HepG2 (cell line): ENCODE results near the gene HMGB4. TPM values are rescaled to one million over a fixed set of nuclear protein-coding genes. Genes with fewer than 3 reads are reported as not detected.
A peak's percentile ranks its signal among the peaks of the same experiment; 100 is the strongest.

Source experiments
- ATAC-seq: fragments of 200-7000 bp; cut with Tn5 transposase; 3 replicates; pipeline ENCODE4 v1.9.1; 2020; ENCODE audit warnings: mild to moderate bottlenecking, moderate library complexity
- BruUV-seq: library from RNA; stranded (reverse); fragments of 400-500 nt; replicated peaks from 2 replicates; lab custom pipeline; 2021; lab: Mats Ljungman, UMichigan
- CTCF ChIA-PET: fragments of 300-600 bp; formaldehyde crosslinking; extraction: SDS; loops from one replicate; lab custom pipeline; 2021; ENCODE audit warnings: low total read pairs, inconsistent platforms, low intra/inter-chr PET ratio; lab: Yijun Ruan, JAX
- POLR2A ChIA-PET: fragments of 350-600 bp; sonication (Branson Sonifier 250); formaldehyde crosslinking; loops from one replicate; lab custom pipeline; 2020; ENCODE audit warnings: antibody characterized with exemption, inconsistent platforms; lab: Yijun Ruan, JAX
- DNase-seq: peaks from one replicate; pipeline ENCODE4 v3.0.0-alpha.2; 2015; ENCODE audit warnings: low spot score
- FAIRE-seq: peaks from 3 replicates; lab custom pipeline; 2011; peaks lifted over from hg19 to GRCh38; lab: Jason Lieb, UNC
- H2AFZ ChIP-seq: one replicate; pipeline ENCODE4 v1.6.1; 2011; ENCODE audit warnings: low read length, inconsistent platforms
- H3K27ac ChIP-seq: fragments of 300-600 bp; 3 replicates; pipeline ENCODE4 v1.8.0; 2011; ENCODE audit warnings: mixed run types, mild to moderate bottlenecking, mixed read lengths, low read length, inconsistent platforms; ENCODE audit not compliant: insufficient read depth; ENCODE audit errors: extremely low read length
- H3K27me3 ChIP-seq, 2 experiments: fragments of 200-600 bp in 1 of 2; 2 replicates in 1 of 2; 3 replicates in 1 of 2; pipeline versions ENCODE4 v1.6.0 to v1.8.0; 2011; ENCODE audit warnings: low read length in 2 of 2, mild to moderate bottlenecking in 2 of 2, moderate library complexity in 2 of 2, inconsistent platforms in 1 of 2; ENCODE audit not compliant: insufficient read depth in 2 of 2, control insufficient read depth in 1 of 2
- H3K36me3 ChIP-seq, 2 experiments: fragments of 200-600 bp in 1 of 2; replicated peaks in 1 of 2; 2 replicates in 1 of 2; 3 replicates in 1 of 2; pipeline versions ENCODE4 v1.5.1 to v1.8.0; 2011; ENCODE audit warnings: low read length in 2 of 2, inconsistent platforms in 1 of 2; ENCODE audit not compliant: insufficient read depth in 2 of 2, control insufficient read depth in 1 of 2
- H3K4me1 ChIP-seq: 2 replicates; pipeline ENCODE4 v1.5.1; 2012; ENCODE audit warnings: low read length, inconsistent platforms; ENCODE audit not compliant: insufficient read depth
- H3K4me2 ChIP-seq: 2 replicates; pipeline ENCODE4 v1.6.0; 2011; ENCODE audit warnings: low read depth, low read length, inconsistent platforms
- H3K4me3 ChIP-seq, 3 experiments: fragments of 200-600 bp in 1 of 3; sonication (generic), shearing (Covaris generic) in 1 of 3; replicated peaks in 1 of 3; 2 replicates each; pipeline ENCODE4 v1.5.1; 2011 to 2016; ENCODE audit warnings: low read length in 3 of 3, inconsistent platforms in 2 of 3, low read depth in 2 of 3, mild to moderate bottlenecking in 2 of 3, control low read depth in 1 of 3, mixed read lengths in 1 of 3; ENCODE audit not compliant: insufficient read depth in 1 of 3
- H3K79me2 ChIP-seq: one replicate; pipeline ENCODE4 v1.6.1; 2011; ENCODE audit warnings: low read length, inconsistent platforms; ENCODE audit not compliant: insufficient read depth
- H3K9ac ChIP-seq: 2 replicates; pipeline ENCODE4 v1.6.0; 2011; ENCODE audit warnings: mild to moderate bottlenecking, low read depth, low read length, inconsistent platforms; ENCODE audit not compliant: insufficient read depth
- H3K9me3 ChIP-seq: 2 replicates; pipeline ENCODE4 v1.5.1; 2012; ENCODE audit warnings: mild to moderate bottlenecking, low read length
- H4K20me1 ChIP-seq: 2 replicates; pipeline ENCODE4 v1.6.0; 2011; ENCODE audit warnings: inconsistent platforms, mild to moderate bottlenecking, low read length, moderate library complexity; ENCODE audit not compliant: insufficient read depth
- FOSL2 ChIP-seq: sonication (generic); formaldehyde crosslinking; IDR thresholded peaks from 2 replicates; pipeline ENCODE4 v1.4.0; 2020; ENCODE audit warnings: missing genetic modification reagents
- GABPB1 ChIP-seq: IDR thresholded peaks from 2 replicates; pipeline ENCODE4 v1.6.1; 2016; ENCODE audit warnings: mild to moderate bottlenecking, missing genetic modification reagents, moderate library complexity, missing compliant biosample characterization
- HNRNPK ChIP-seq: fragments of 200-400 bp; formaldehyde crosslinking; IDR thresholded peaks from 2 replicates; pipeline ENCODE4 v1.6.1; 2018; ENCODE audit warnings: low read length, low read depth, moderate library complexity, mild to moderate bottlenecking; ENCODE audit not compliant: poor library complexity, severe bottlenecking
- KLF12 ChIP-seq: sonication (generic); formaldehyde crosslinking; IDR thresholded peaks from 2 replicates; pipeline ENCODE4 v1.4.0; 2020; ENCODE audit warnings: missing genetic modification reagents, borderline replicate concordance
- PCBP1 ChIP-seq: fragments of 200-400 bp; formaldehyde crosslinking; IDR thresholded peaks from 2 replicates; pipeline ENCODE4 v1.6.1; 2017; ENCODE audit warnings: mild to moderate bottlenecking, low read depth, low read length, borderline replicate concordance
- PCBP2 ChIP-seq: fragments of 200-400 bp; formaldehyde crosslinking; optimal IDR thresholded peaks from 2 replicates; pipeline ENCODE3; 2018; ENCODE audit warnings: low read length, low read depth; ENCODE audit not compliant: poor library complexity, severe bottlenecking
- SALL1 ChIP-seq: sonication (generic); formaldehyde crosslinking; IDR thresholded peaks from 2 replicates; pipeline ENCODE4 v1.8.0; 2022; ENCODE audit warnings: mild to moderate bottlenecking, missing genetic modification reagents
- XBP1 ChIP-seq: sonication (generic); formaldehyde crosslinking; IDR thresholded peaks from 2 replicates; pipeline ENCODE4 v1.5.0; 2020; ENCODE audit warnings: missing genetic modification reagents
- WGBS: methylation state at CpG from one replicate; pipeline ENCODE4 v1.1.6; 2017; ENCODE audit warnings: low lambda C conversion rate; 5-methylcytosine and 5-hydroxymethylcytosine counted together
- in situ Hi-C: cut with HindIII; loops from 2 replicates; pipeline ENCODE4 v1.10.0; 2017; ENCODE audit warnings: low pct_unique_long_range_greater_than_20kb; ENCODE audit not compliant: extremely low pct_ligation_motif_present
- intact Hi-C: fragments of 100-400 bp; cut with micrococcal nuclease; formaldehyde crosslinking; loops from one replicate; pipeline ENCODE4 v1.10.0; 2022; ENCODE audit not compliant: unreplicated experiment
- polyA plus RNA-seq, 8 experiments: library from polyadenylated mRNA; depleted of rRNA in 3 of 8; stranded (reverse) in 7 of 8; unstranded in 1 of 8; fragments of >200 nt; fragmentation: Illumina TruSeq in 4 of 8; extraction: Trizol in 4 of 8; gene quantifications; 2 replicates each; pipeline versions ENCODE4 v1.2.1 to v1.2.3, GENCODE V29; 2011 to 2016; ENCODE audit warnings: low read depth in 4 of 8, missing spikeins in 1 of 8, mixed read lengths in 1 of 8; ENCODE audit not compliant: insufficient read depth in 1 of 8
- total RNA-seq, 5 experiments: library from RNA; depleted of rRNA; stranded (reverse); fragments of >200 nt; fragmentation: Illumina TruSeq; extraction: Trizol; gene quantifications; 2 replicates each; pipeline ENCODE4 v1.2.3, GENCODE V29; 2016; ENCODE audit warnings: low read depth in 1 of 5

Gene HMGB4
- total and polyA plus RNA-seq, 2 of the 13 experiments (the other 11 are each of a cell fraction or from before 2014, with no cell fraction given) = not detected

DNA sequence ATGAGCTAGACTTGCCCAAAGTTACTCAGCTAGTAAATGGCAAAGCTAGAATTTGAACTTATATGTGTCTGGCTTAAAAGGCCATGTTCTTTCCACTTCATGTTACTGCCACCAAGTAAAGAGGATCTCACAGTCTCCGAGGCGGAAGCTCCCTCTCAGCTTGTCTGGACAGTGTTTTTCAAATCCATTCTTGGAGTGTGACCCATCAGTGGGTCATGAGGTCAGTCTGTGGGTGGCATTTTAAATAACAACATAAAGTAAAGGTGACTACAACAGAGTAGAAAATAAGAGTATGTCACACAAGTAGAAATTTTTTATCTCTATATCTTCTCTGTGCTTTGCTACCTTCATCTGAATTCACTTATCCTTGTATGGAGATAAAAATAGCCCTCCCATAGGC is 3.2 kb upstream of the HMGB4 start (continued):
- no peak for TF ChIP-seq KLF12 (CRISPR knock-in tag)
- TF ChIP-seq FOSL2 (CRISPR knock-in tag) = no peak

- no peaks in the 10 kb centered on the region for H3K79me2 ChIP-seq
- no TSS peak for BruUV-seq
- TF ChIP-seq HNRNPK = peak; percentile 54
- TF ChIP-seq SALL1 = no peak
- no peak for TF ChIP-seq GABPB1 (CRISPR knock-in tag)
- peak; percentile 70 for TF ChIP-seq PCBP2
- 0 out of 2 replicates have a peak, but pooled peaks have one; percentile 38 for TF ChIP-seq PCBP1
- no peak for TF ChIP-seq XBP1
- no peak overlapping the region for H3K27ac ChIP-seq
- no peak overlapping the region for H3K4me2 ChIP-seq
- no peak overlapping the region for H3K9ac ChIP-seq
- H3K4me1 ChIP-seq = no peaks in the 10 kb centered on the region
- in situ Hi-C loops = no loop called here
- 1% methylated on average over 14 of the region's 14 CpGs for WGBS
- H2AFZ ChIP-seq = no peak overlapping the region
- H3K36me3 ChIP-seq = no peaks in the 10 kb centered on the region
- POLR2A ChIA-PET = no interaction called here
- DNase-seq (no peak), ATAC-seq (no peak), FAIRE-seq (no peak)
- intact Hi-C loops = no loop called here
- H3K9me3 ChIP-seq = no peaks in the 10 kb centered on the region
- H4K20me1 ChIP-seq = no peaks in the 10 kb centered on the region
- CTCF ChIA-PET = no interaction called here
- no peak overlapping the region for H3K4me3 ChIP-seq
- peaks cover 0 to 13% of the 10 kb centered on the region in 2 experiments; a peak in 1 of 5 replicates for H3K27me3 ChIP-seq
Observed at GRCh38 chr1:33864460-33865389, 846 bp downstream of the HMGB4 start.
